K562 (cell line): ENCODE measurements around the gene SLC34A3. TPM values are rescaled to one million over a fixed set of nuclear protein-coding genes. Genes with fewer than 3 reads are reported as not detected.

Experiments
- ARID2 ChIP-seq: fragments of 450-650 bp; IDR thresholded peaks from 2 replicates; pipeline ENCODE4 v1.6.1; 2017; ENCODE audit warnings: antibody characterized with exemption, mild to moderate bottlenecking
- CC2D1A ChIP-seq: fragments of 450-650 bp; IDR thresholded peaks from 2 replicates; pipeline ENCODE4 v1.6.1; 2017; ENCODE audit warnings: mild to moderate bottlenecking
- CCNT2 ChIP-seq: IDR thresholded peaks from 2 replicates; pipeline ENCODE4 v1.6.1; 2011; ENCODE audit warnings: borderline replicate concordance, low read depth, mild to moderate bottlenecking, moderate library complexity, mixed read lengths, low read length; ENCODE audit not compliant: insufficient read length; ENCODE audit errors: extremely low read depth
- CREM ChIP-seq: IDR thresholded peaks from 2 replicates; pipeline ENCODE4 v1.6.1; 2014; ENCODE audit warnings: antibody characterized with exemption, low read depth
- CTCF ChIP-seq, 3 experiments: IDR thresholded peaks in 2 of 3; conservative IDR thresholded peaks in 1 of 3; 2 replicates each; pipeline ENCODE4 v1.5.1; 2011 to 2012; ENCODE audit warnings: low read length in 3 of 3, mild to moderate bottlenecking in 3 of 3, control low read depth in 2 of 3, improper control_type of control experiment in 1 of 3, inconsistent platforms in 1 of 3, low read depth in 1 of 3, mixed read lengths in 1 of 3, moderate library complexity in 1 of 3; ENCODE audit not compliant: insufficient read depth in 2 of 3
- ESRRA ChIP-seq: fragments of 450-650 bp; IDR thresholded peaks from 2 replicates; pipeline ENCODE4 v1.6.1; 2014; ENCODE audit warnings: low read depth, mild to moderate bottlenecking, moderate library complexity, borderline replicate concordance
- EWSR1 ChIP-seq: fragments of 450-650 bp; IDR thresholded peaks from 2 replicates; pipeline ENCODE4 v1.6.1; 2018; ENCODE audit warnings: borderline replicate concordance, mild to moderate bottlenecking, low read depth, moderate library complexity; ENCODE audit not compliant: partially characterized antibody
- FOXK1 ChIP-seq: sonication (generic); formaldehyde crosslinking; IDR thresholded peaks from 2 replicates; pipeline ENCODE4 v1.8.0; 2022; ENCODE audit warnings: missing genetic modification reagents, mild to moderate bottlenecking, borderline replicate concordance
- FOXO4 ChIP-seq: fragments of 450-650 bp; formaldehyde crosslinking; IDR thresholded peaks from 2 replicates; pipeline ENCODE4 v1.4.0; 2020; ENCODE audit warnings: mild to moderate bottlenecking, moderate library complexity
- GABPA ChIP-seq: fragments of 200-800 bp; sonication (Bioruptor generic); conservative IDR thresholded peaks from 2 replicates; pipeline ENCODE4 v1.6.1; 2016; ENCODE audit warnings: low read depth, missing genetic modification characterization, missing compliant biosample characterization
- HLTF ChIP-seq: fragments of 450-650 bp; IDR thresholded peaks from 2 replicates; pipeline ENCODE4 v1.6.1; 2016
- HNRNPL ChIP-seq: fragments of 200-400 bp; formaldehyde crosslinking; IDR thresholded peaks from 2 replicates; pipeline ENCODE4 v1.6.1; 2017; ENCODE audit warnings: low read depth, mild to moderate bottlenecking, low read length
- JUNB ChIP-seq: fragments of 450-650 bp; formaldehyde crosslinking; conservative IDR thresholded peaks from 2 replicates; pipeline ENCODE4 v1.4.0; 2020; ENCODE audit warnings: mild to moderate bottlenecking
- KAT7 ChIP-seq: sonication (generic); formaldehyde crosslinking; IDR thresholded peaks from 2 replicates; pipeline ENCODE4 v1.8.0; 2022; ENCODE audit warnings: missing genetic modification reagents, mild to moderate bottlenecking, borderline replicate concordance
- KHSRP ChIP-seq: fragments of 450-650 bp; IDR thresholded peaks from 2 replicates; pipeline ENCODE4 v1.6.1; 2017
- NELFE ChIP-seq: IDR thresholded peaks from 2 replicates; pipeline ENCODE4 v1.6.1; 2011; ENCODE audit warnings: mild to moderate bottlenecking; ENCODE audit not compliant: insufficient read depth, insufficient read length
- SMAD4 ChIP-seq: fragments of 250-450 bp; sonication (Bioruptor Pico); conservative IDR thresholded peaks from 2 replicates; pipeline ENCODE4 v1.8.0; 2021; ENCODE audit warnings: inconsistent platforms, mild to moderate bottlenecking, moderate library complexity
- SMARCE1 ChIP-seq: fragments of 450-650 bp; IDR thresholded peaks from 2 replicates; pipeline ENCODE4 v1.7.1; 2016; ENCODE audit warnings: mild to moderate bottlenecking
- SREBF1 ChIP-seq: fragments of 150-350 bp; IDR thresholded peaks from 2 replicates; pipeline ENCODE4 v1.6.1; 2014; ENCODE audit warnings: antibody characterized with exemption, low read depth, low read length, borderline replicate concordance
- SRSF7 ChIP-seq: fragments of 200-400 bp; formaldehyde crosslinking; optimal IDR thresholded peaks from 2 replicates; pipeline ENCODE3; 2017; ENCODE audit warnings: mild to moderate bottlenecking, low read depth, low read length
- ZC3H4 ChIP-seq: sonication (generic); formaldehyde crosslinking; IDR thresholded peaks from 2 replicates; pipeline ENCODE4 v1.9.0; 2021; ENCODE audit warnings: missing genetic modification reagents, borderline replicate concordance
- ZNF165 ChIP-seq: fragments of 250-450 bp; sonication (Bioruptor Pico); IDR thresholded peaks from 2 replicates; pipeline ENCODE4 v1.4.0; 2020; ENCODE audit warnings: borderline replicate concordance
- ZNF224 ChIP-seq: sonication (generic); formaldehyde crosslinking; IDR thresholded peaks from 2 replicates; pipeline ENCODE4 v1.8.0; 2022; ENCODE audit warnings: mild to moderate bottlenecking, missing genetic modification reagents
- ZNF431 ChIP-seq: sonication (generic); formaldehyde crosslinking; IDR thresholded peaks from 2 replicates; pipeline ENCODE4 v1.8.0; 2022; ENCODE audit warnings: mild to moderate bottlenecking, missing genetic modification reagents
- polyA plus RNA-seq, 8 experiments: library from polyadenylated mRNA; depleted of rRNA in 4 of 8; stranded (reverse) in 5 of 8; unstranded in 3 of 8; fragments of >200 nt; fragmentation: Nextera tagmentation in 2 of 8; fragmentation: Illumina TruSeq in 1 of 8; extraction: Ambion mirVana in 2 of 8; extraction: Trizol in 1 of 8; gene quantifications; 2 replicates each; pipeline versions ENCODE4 v1.2.1 to v1.2.3, GENCODE V29; 2011 to 2014; ENCODE audit warnings: inconsistent platforms in 1 of 8, missing spikeins in 1 of 8
- total RNA-seq, 7 experiments: library from RNA; depleted of rRNA in 6 of 7; stranded (reverse); fragments of >200 nt in 6 of 7; fragmentation: Illumina TruSeq in 2 of 7; extraction: Trizol in 2 of 7; gene quantifications; 2 replicates each; pipeline versions ENCODE4 v1.2.1 to v1.2.3, GENCODE V29; 2011 to 2021; ENCODE audit warnings: low replicate concordance in 1 of 7
- TF ChIP-seq, protein P1 (sequence below): sonication (generic); formaldehyde crosslinking; IDR thresholded peaks from 2 replicates; pipeline ENCODE4 v1.8.0; 2022; ENCODE audit warnings: mild to moderate bottlenecking, missing genetic modification reagents

SLC34A3 gene
- total and polyA plus RNA-seq, 9 of the 15 experiments (the other 6 are each of a cell fraction or from before 2014, with no cell fraction given) = not detected

- peak; percentile 86 for TF ChIP-seq GABPA (tag)
- no peak for TF ChIP-seq FOXK1 (CRISPR knock-in tag)
- TF ChIP-seq ZNF224 = no peak
- no peak for TF ChIP-seq FOXO4 (CRISPR knock-in tag)
- TF ChIP-seq EWSR1 = no peak
- TF ChIP-seq SMARCE1 = no peak
- no peak for TF ChIP-seq SMAD4
- 0 out of 2 replicates have a peak, but pooled peaks have one; percentile 18 for TF ChIP-seq ESRRA
- no peak for TF ChIP-seq SRSF7
- no peak for TF ChIP-seq SREBF1
- TF ChIP-seq CREM = no peak
- TF ChIP-seq CCNT2 = no peak
- no peak for TF ChIP-seq KAT7 (CRISPR knock-in tag)
- no peak for TF ChIP-seq CC2D1A
- TF ChIP-seq, protein P1, sequence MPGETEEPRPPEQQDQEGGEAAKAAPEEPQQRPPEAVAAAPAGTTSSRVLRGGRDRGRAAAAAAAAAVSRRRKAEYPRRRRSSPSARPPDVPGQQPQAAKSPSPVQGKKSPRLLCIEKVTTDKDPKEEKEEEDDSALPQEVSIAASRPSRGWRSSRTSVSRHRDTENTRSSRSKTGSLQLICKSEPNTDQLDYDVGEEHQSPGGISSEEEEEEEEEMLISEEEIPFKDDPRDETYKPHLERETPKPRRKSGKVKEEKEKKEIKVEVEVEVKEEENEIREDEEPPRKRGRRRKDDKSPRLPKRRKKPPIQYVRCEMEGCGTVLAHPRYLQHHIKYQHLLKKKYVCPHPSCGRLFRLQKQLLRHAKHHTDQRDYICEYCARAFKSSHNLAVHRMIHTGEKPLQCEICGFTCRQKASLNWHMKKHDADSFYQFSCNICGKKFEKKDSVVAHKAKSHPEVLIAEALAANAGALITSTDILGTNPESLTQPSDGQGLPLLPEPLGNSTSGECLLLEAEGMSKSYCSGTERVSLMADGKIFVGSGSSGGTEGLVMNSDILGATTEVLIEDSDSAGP (CRISPR knock-in tag) = no peak
- TF ChIP-seq JUNB (CRISPR knock-in tag) = no peak
- no peak for TF ChIP-seq ZC3H4
- peak in 1 of 3 experiments; percentile 27; a peak in 2 of 6 replicates for TF ChIP-seq CTCF (IDR thresholded peaks at IDR 0.05 in 2 of 3, conservative IDR thresholded peaks at IDR 0.05 in 1 of 3; ENCODE audit: insufficient read depth in 2 of 3, low read depth in 1 of 3, low read length in 3 of 3)
- 0 out of 2 replicates have a peak, but pooled peaks have one; percentile 28 for TF ChIP-seq HNRNPL
- TF ChIP-seq KHSRP = no peak
- no peak for TF ChIP-seq ZNF431 (CRISPR knock-in tag)
- no peak for TF ChIP-seq ZNF165 (CRISPR knock-in tag)
- no peak for TF ChIP-seq HLTF
- no peak for TF ChIP-seq NELFE
- TF ChIP-seq ARID2 = no peak
These were observed 13.2 kb upstream of the SLC34A3 start (continued) for GRCh38 chr9:137217276-137218211.
